MCF 10A (cell line): ENCODE results near the gene JAKMIP2. TPM values are rescaled to one million over a fixed set of nuclear protein-coding genes. Genes with fewer than 3 reads are reported as not detected.
"Not testable (repeated sequence)": the region's sequence is repeated elsewhere in the genome, so short reads cannot be mapped to it uniquely, and the experiment has no call there.

Experiments used
- BruUV-seq: library from RNA; stranded (reverse); fragments of 400-500 nt; replicated peaks from 2 replicates; lab custom pipeline; 2021; lab: Mats Ljungman, UMichigan
- CTCF ChIA-PET: fragments of 300-600 bp; sonication (Branson Sonifier 250); formaldehyde crosslinking; extraction: SDS; loops from one replicate; lab custom pipeline; 2021; ENCODE audit warnings: antibody characterized with exemption, inconsistent platforms; lab: Yijun Ruan, JAX
- POLR2A ChIA-PET: fragments of 300-600, 350-650 bp; sonication (Branson Sonifier 250); formaldehyde crosslinking; extraction: SDS; loops from one replicate; lab custom pipeline; 2020; ENCODE audit warnings: antibody characterized with exemption, inconsistent platforms; lab: Yijun Ruan, JAX
- DNase-seq: peaks from one replicate; pipeline ENCODE4 v3.0.0-alpha.2; 2018; ENCODE audit not compliant: unreplicated experiment
- H3K27ac Mint-ChIP-seq: one replicate; pipeline ENCODE4 v1.8.0; 2022; ENCODE audit warnings: mild to moderate bottlenecking, low read depth, mixed read lengths; ENCODE audit not compliant: unreplicated experiment
- H3K27me3 Mint-ChIP-seq: one replicate; pipeline ENCODE4 v1.8.0; 2022; ENCODE audit warnings: mixed read lengths; ENCODE audit not compliant: insufficient read depth, unreplicated experiment
- H3K36me3 Mint-ChIP-seq: one replicate; pipeline ENCODE4 v1.8.0; 2022; ENCODE audit warnings: mild to moderate bottlenecking, moderate library complexity, mixed read lengths; ENCODE audit not compliant: insufficient read depth, unreplicated experiment
- H3K4me1 Mint-ChIP-seq: one replicate; pipeline ENCODE4 v1.8.0; 2022; ENCODE audit warnings: mixed read lengths; ENCODE audit not compliant: insufficient read depth, unreplicated experiment
- H3K4me3 Mint-ChIP-seq: one replicate; pipeline ENCODE4 v1.8.0; 2022; ENCODE audit warnings: mild to moderate bottlenecking, moderate library complexity, mixed read lengths; ENCODE audit not compliant: unreplicated experiment
- H3K9me3 Mint-ChIP-seq: one replicate; pipeline ENCODE4 v1.8.0; 2022; ENCODE audit warnings: mixed read lengths; ENCODE audit not compliant: unreplicated experiment
- intact Hi-C: fragments of 100-400 bp; cut with micrococcal nuclease; formaldehyde crosslinking; loops from 2 replicates; pipeline ENCODE4 v1.14.1; 2022
- total RNA-seq: library from RNA; stranded (reverse); gene quantifications from 2 replicates; pipeline ENCODE4 v1.2.3, GENCODE V29; 2022
- TF ChIP-seq, protein P1 (sequence below): fragments of 200-600 bp; IDR thresholded peaks from one replicate; pipeline ENCODE4 v1.8.0; 2022; ENCODE audit warnings: antibody characterized with exemption, mild to moderate bottlenecking; ENCODE audit not compliant: unreplicated experiment

Gene JAKMIP2
- total RNA-seq, 1 experiment from 2014 or later = not detected

DNA sequence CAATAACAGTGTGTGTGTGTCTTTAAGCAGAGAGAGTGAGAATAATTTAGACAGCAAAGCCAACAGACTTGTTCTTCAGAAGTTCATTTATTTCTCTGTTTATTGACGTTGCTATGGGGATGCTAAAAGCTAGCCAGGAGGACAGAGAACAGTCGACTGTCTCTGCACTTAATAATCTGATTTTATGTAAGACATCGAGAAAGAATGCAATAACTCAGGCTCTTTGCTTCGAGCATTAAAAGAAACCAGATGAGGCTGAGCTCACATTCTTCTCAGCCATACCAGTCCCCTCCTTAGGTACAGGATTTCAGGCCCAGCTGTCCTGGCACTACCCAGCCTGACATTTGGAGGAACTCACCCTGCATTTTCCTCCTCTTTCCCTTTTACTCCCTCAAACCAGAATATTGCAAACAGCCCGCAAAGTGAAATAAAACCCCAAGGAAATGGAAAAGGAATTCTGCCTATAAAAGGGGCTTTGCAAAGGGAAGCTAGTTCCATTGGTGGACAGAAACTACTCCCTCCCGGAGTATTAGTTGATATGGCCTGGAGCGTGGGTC is 228.2 kb downstream of the JAKMIP2 start:
- ChIA-PET CTCF (interaction anchor here (0.5 to 15.3 kb wide), 4 partner anchors 10 to 1015 kb away, joined by 3 to 156 read pairs (median 4); no protein-coding TSS in a partner anchor), POLR2A (interaction anchor here (0.7 to 1.1 kb wide), 2 partner anchors 21 to 46 kb away, joined by 3 read pairs; no protein-coding TSS in a partner anchor)
- peaks cover 4% of the 10 kb centered on the region for H3K36me3 Mint-ChIP-seq
- TF ChIP-seq, protein P1, sequence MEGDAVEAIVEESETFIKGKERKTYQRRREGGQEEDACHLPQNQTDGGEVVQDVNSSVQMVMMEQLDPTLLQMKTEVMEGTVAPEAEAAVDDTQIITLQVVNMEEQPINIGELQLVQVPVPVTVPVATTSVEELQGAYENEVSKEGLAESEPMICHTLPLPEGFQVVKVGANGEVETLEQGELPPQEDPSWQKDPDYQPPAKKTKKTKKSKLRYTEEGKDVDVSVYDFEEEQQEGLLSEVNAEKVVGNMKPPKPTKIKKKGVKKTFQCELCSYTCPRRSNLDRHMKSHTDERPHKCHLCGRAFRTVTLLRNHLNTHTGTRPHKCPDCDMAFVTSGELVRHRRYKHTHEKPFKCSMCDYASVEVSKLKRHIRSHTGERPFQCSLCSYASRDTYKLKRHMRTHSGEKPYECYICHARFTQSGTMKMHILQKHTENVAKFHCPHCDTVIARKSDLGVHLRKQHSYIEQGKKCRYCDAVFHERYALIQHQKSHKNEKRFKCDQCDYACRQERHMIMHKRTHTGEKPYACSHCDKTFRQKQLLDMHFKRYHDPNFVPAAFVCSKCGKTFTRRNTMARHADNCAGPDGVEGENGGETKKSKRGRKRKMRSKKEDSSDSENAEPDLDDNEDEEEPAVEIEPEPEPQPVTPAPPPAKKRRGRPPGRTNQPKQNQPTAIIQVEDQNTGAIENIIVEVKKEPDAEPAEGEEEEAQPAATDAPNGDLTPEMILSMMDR = no peak
- H3K9me3 Mint-ChIP-seq = peaks cover 7% of the 10 kb centered on the region
- no peak for DNase-seq
- H3K4me1 Mint-ChIP-seq = peaks cover 7% of the 10 kb centered on the region
- no TSS peak for BruUV-seq
- peak overlapping the region; percentile 1 for H3K27ac Mint-ChIP-seq
- H3K4me3 Mint-ChIP-seq = no peak overlapping the region
- intact Hi-C loops = no loop called here
- no peaks in the 10 kb centered on the region for H3K27me3 Mint-ChIP-seq

- POLR2A ChIA-PET = interaction anchor here (0.7 to 1.1 kb wide), 2 partner anchors 21 to 45 kb away, joined by 3 read pairs; no protein-coding TSS in a partner anchor
- H3K4me1 Mint-ChIP-seq, BruUV-seq, intact Hi-C loops, DNase-seq, H3K27me3 Mint-ChIP-seq, H3K4me3 Mint-ChIP-seq, H3K36me3 Mint-ChIP-seq: not testable (repeated sequence)
- CTCF ChIA-PET = interaction anchor here (0.5 to 15.3 kb wide), 4 partner anchors 9 to 1014 kb away, joined by 3 to 156 read pairs (median 4); no protein-coding TSS in a partner anchor
- Mint-ChIP-seq H3K27ac (peak overlapping the region; percentile 1), H3K9me3 (peaks cover 10% of the 10 kb centered on the region)
Observed at GRCh38 chr5:147553817-147554216, 228.7 kb downstream of the JAKMIP2 start.

GRCh38 chr5:147552897-147553296 is 229.6 kb downstream of the JAKMIP2 start:
- ChIA-PET POLR2A (no interaction called here), CTCF (interaction anchor here (1.8 to 15.3 kb wide), 2 partner anchors 14 to 24 kb away, joined by 4 to 156 read pairs; no protein-coding TSS in a partner anchor)
- no TSS peak for BruUV-seq
- TF ChIP-seq, protein P1 = no peak
- intact Hi-C loops = no loop called here
- Mint-ChIP-seq H3K36me3 (peaks cover 4% of the 10 kb centered on the region), H3K27me3 (no peaks in the 10 kb centered on the region), H3K27ac (no peak overlapping the region), H3K4me3 (no peak overlapping the region), H3K4me1 (peaks cover 7% of the 10 kb centered on the region), H3K9me3 (peaks cover 10% of the 10 kb centered on the region)
- DNase-seq = no peak

DNA sequence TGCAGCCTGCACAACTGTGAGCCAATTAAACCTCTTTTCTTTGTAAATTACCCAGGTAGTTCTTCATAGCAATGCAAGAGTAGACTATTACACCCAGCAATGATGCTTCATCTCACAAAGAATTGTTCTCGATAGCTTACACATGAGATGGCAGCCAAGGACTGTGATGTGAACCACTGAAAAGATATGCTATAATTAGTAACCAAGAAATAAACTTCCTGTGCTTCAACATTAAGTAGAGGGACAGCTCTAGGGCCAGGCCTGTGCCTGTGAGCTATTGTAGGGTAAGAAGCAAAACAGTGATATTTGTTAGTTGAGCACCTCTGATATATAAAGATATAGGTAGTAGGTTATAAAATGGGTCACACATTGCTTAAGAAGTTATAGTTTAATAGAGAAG is 230.9 kb downstream of the JAKMIP2 start:
- ChIA-PET POLR2A (no interaction called here), CTCF (interaction anchor here (0.7 to 1.8 kb wide), 3 partner anchors 9 to 335 kb away, joined by 3 to 4 read pairs (median 3); no protein-coding TSS in a partner anchor)
- BruUV-seq = no TSS peak
- no peak overlapping the region for H3K4me3 Mint-ChIP-seq
- H3K4me1 Mint-ChIP-seq = peaks cover 7% of the 10 kb centered on the region
- intact Hi-C loops = no loop called here
- no peak overlapping the region for H3K27ac Mint-ChIP-seq
- no peaks in the 10 kb centered on the region for H3K27me3 Mint-ChIP-seq
- H3K36me3 Mint-ChIP-seq = peaks cover 4% of the 10 kb centered on the region
- peaks cover 10% of the 10 kb centered on the region for H3K9me3 Mint-ChIP-seq
- TF ChIP-seq, protein P1 = no peak
- DNase-seq = no peak
